Mucosa of stomach (tissue), 1 donor: Measurements from ENCODE around the gene PLA2G3.
A peak's percentile ranks its signal among the peaks of the same experiment; 100 is the strongest.

Experiments
- H3K27me3 ChIP-seq: one replicate; pipeline ENCODE4 v1.7.0; 2013; ENCODE audit warnings: mild to moderate bottlenecking, low read length; ENCODE audit not compliant: control insufficient read depth, insufficient read depth
- H3K36me3 ChIP-seq: one replicate; pipeline ENCODE4 v1.7.0; 2013; ENCODE audit warnings: low read length; ENCODE audit not compliant: control insufficient read depth, insufficient read depth
- H3K4me1 ChIP-seq: one replicate; pipeline ENCODE4 v1.7.0; 2013; ENCODE audit warnings: mild to moderate bottlenecking, low read length; ENCODE audit not compliant: control insufficient read depth, insufficient read depth
- H3K4me3 ChIP-seq: one replicate; pipeline ENCODE4 v1.7.0; 2013; ENCODE audit warnings: low read length
- H3K9ac ChIP-seq: one replicate; pipeline ENCODE4 v1.7.0; 2013; ENCODE audit warnings: mild to moderate bottlenecking, low read length, moderate library complexity
- H3K9me3 ChIP-seq: one replicate; pipeline ENCODE4 v1.7.0; 2013; ENCODE audit warnings: mild to moderate bottlenecking, low read length, moderate library complexity; ENCODE audit not compliant: control insufficient read depth
- donor health status: Pancreatic carcinoma.

The PLA2G3 gene

GRCh38 chr22:31143038-31143437, 2.7 kb upstream of the PLA2G3 start:
- H3K9me3 ChIP-seq, result no peaks in the 10 kb centered on the region
- H3K4me3 ChIP-seq, result no peak overlapping the region
- no peaks in the 10 kb centered on the region for H3K27me3 ChIP-seq
- H3K4me1 ChIP-seq, result peaks cover 19% of the 10 kb centered on the region
- no peak overlapping the region for H3K9ac ChIP-seq
- no peaks in the 10 kb centered on the region for H3K36me3 ChIP-seq

- Histone ChIP-seq H3K4me1 (peaks cover 19% of the 10 kb centered on the region), H3K9ac (no peak overlapping the region), H3K27me3 (no peaks in the 10 kb centered on the region), H3K9me3 (no peaks in the 10 kb centered on the region), H3K36me3 (no peaks in the 10 kb centered on the region), H3K4me3 (no peak overlapping the region)
Observed at GRCh38 chr22:31142285-31142684, 2.0 kb upstream of the PLA2G3 start.

- H3K9ac ChIP-seq, result no peak overlapping the region
Observed at GRCh38 chr22:31141551-31141950, 1.2 kb upstream of the PLA2G3 start.

GRCh38 chr22:31140746-31141145, 438 bp upstream of the PLA2G3 start:
- Histone ChIP-seq H3K4me3 (no peak overlapping the region), H3K36me3 (no peaks in the 10 kb centered on the region), H3K4me1 (peaks cover 19% of the 10 kb centered on the region), H3K9me3 (no peaks in the 10 kb centered on the region), H3K9ac (peak overlapping the region; percentile 31), H3K27me3 (no peaks in the 10 kb centered on the region)

More at GRCh38 chr22:31141551-31141950, 1.2 kb upstream of the PLA2G3 start:
- Histone ChIP-seq H3K4me1 (peaks cover 19% of the 10 kb centered on the region), H3K4me3 (no peak overlapping the region), H3K9me3 (no peaks in the 10 kb centered on the region), H3K27me3 (no peaks in the 10 kb centered on the region), H3K36me3 (no peaks in the 10 kb centered on the region)

GRCh38 chr22:31139066-31139465, 1.2 kb downstream of the PLA2G3 start:
- no peak overlapping the region for H3K4me3 ChIP-seq
- H3K36me3 ChIP-seq, result no peaks in the 10 kb centered on the region
- H3K9ac ChIP-seq, result no peak overlapping the region
- H3K4me1 ChIP-seq, result peaks cover 19% of the 10 kb centered on the region
- no peaks in the 10 kb centered on the region for H3K27me3 ChIP-seq
- H3K9me3 ChIP-seq, result no peaks in the 10 kb centered on the region

- Histone ChIP-seq H3K27me3 (no peaks in the 10 kb centered on the region), H3K4me1 (peaks cover 19% of the 10 kb centered on the region), H3K9me3 (no peaks in the 10 kb centered on the region), H3K9ac (no peak overlapping the region), H3K4me3 (no peak overlapping the region), H3K36me3 (no peaks in the 10 kb centered on the region)
Observed at GRCh38 chr22:31138126-31138525, 2.2 kb downstream of the PLA2G3 start.

- Histone ChIP-seq H3K36me3 (no peaks in the 10 kb centered on the region), H3K4me3 (no peak overlapping the region), H3K9ac (no peak overlapping the region), H3K9me3 (no peaks in the 10 kb centered on the region), H3K27me3 (no peaks in the 10 kb centered on the region), H3K4me1 (peaks cover 19% of the 10 kb centered on the region)
Observed at GRCh38 chr22:31137721-31138120, 2.6 kb downstream of the PLA2G3 start.

GRCh38 chr22:31136711-31137110, 3.6 kb downstream of the PLA2G3 start:
- H3K9me3 ChIP-seq, result no peaks in the 10 kb centered on the region
- no peak overlapping the region for H3K4me3 ChIP-seq
- H3K9ac ChIP-seq, result no peak overlapping the region
- H3K27me3 ChIP-seq, result no peaks in the 10 kb centered on the region
- no peaks in the 10 kb centered on the region for H3K36me3 ChIP-seq
- H3K4me1 ChIP-seq, result peaks cover 22% of the 10 kb centered on the region

- no peak overlapping the region for H3K9ac ChIP-seq
- H3K9me3 ChIP-seq, result no peaks in the 10 kb centered on the region
Observed at GRCh38 chr22:31136155-31136554, 4.2 kb downstream of the PLA2G3 start.

GRCh38 chr22:31135706-31136105, 4.6 kb downstream of the PLA2G3 start:
- Histone ChIP-seq H3K9me3 (no peaks in the 10 kb centered on the region), H3K27me3 (no peaks in the 10 kb centered on the region), H3K36me3 (no peaks in the 10 kb centered on the region), H3K4me1 (peaks cover 22% of the 10 kb centered on the region), H3K4me3 (no peak overlapping the region), H3K9ac (no peak overlapping the region)

More at GRCh38 chr22:31136155-31136554, 4.2 kb downstream of the PLA2G3 start:
- Histone ChIP-seq H3K36me3 (no peaks in the 10 kb centered on the region), H3K4me3 (no peak overlapping the region), H3K27me3 (no peaks in the 10 kb centered on the region), H3K4me1 (peaks cover 25% of the 10 kb centered on the region)

- H3K4me3 ChIP-seq, result no peak overlapping the region
Observed at GRCh38 chr22:31134688-31135087, 5.6 kb downstream of the PLA2G3 start.

GRCh38 chr22:31133911-31134310, 6.4 kb downstream of the PLA2G3 start:
- no peak overlapping the region for H3K9ac ChIP-seq
- no peak overlapping the region for H3K4me3 ChIP-seq
- H3K9me3 ChIP-seq, result no peaks in the 10 kb centered on the region
- H3K36me3 ChIP-seq, result no peaks in the 10 kb centered on the region
- peaks cover 11% of the 10 kb centered on the region for H3K4me1 ChIP-seq
- H3K27me3 ChIP-seq, result no peaks in the 10 kb centered on the region

More at GRCh38 chr22:31134688-31135087, 5.6 kb downstream of the PLA2G3 start:
- H3K4me1 ChIP-seq, result peaks cover 16% of the 10 kb centered on the region
- no peak overlapping the region for H3K9ac ChIP-seq
- no peaks in the 10 kb centered on the region for H3K9me3 ChIP-seq
- no peaks in the 10 kb centered on the region for H3K36me3 ChIP-seq
- no peaks in the 10 kb centered on the region for H3K27me3 ChIP-seq

GRCh38 chr22:31130873-31131272, 9.4 kb downstream of the PLA2G3 start:
- H3K36me3 ChIP-seq, result no peaks in the 10 kb centered on the region
- H3K4me1 ChIP-seq, result peaks cover 9% of the 10 kb centered on the region
- no peaks in the 10 kb centered on the region for H3K27me3 ChIP-seq
- H3K4me3 ChIP-seq, result no peak overlapping the region
- no peak overlapping the region for H3K9ac ChIP-seq
- H3K9me3 ChIP-seq, result no peaks in the 10 kb centered on the region
